HepG2 (cell line): Measurements from ENCODE around the gene IFT27. TPM values are rescaled to one million over a fixed set of nuclear protein-coding genes. Genes with fewer than 3 reads are reported as not detected.

Experiments used
- ATAC-seq: fragments of 200-7000 bp; cut with Tn5 transposase; 3 replicates; pipeline ENCODE4 v1.9.1; 2020; ENCODE audit warnings: mild to moderate bottlenecking, moderate library complexity
- BruUV-seq: library from RNA; stranded (reverse); fragments of 400-500 nt; replicated peaks from 2 replicates; lab custom pipeline; 2021; lab: Mats Ljungman, UMichigan
- CTCF ChIA-PET: fragments of 300-600 bp; formaldehyde crosslinking; extraction: SDS; loops from one replicate; lab custom pipeline; 2021; ENCODE audit warnings: low total read pairs, inconsistent platforms, low intra/inter-chr PET ratio; lab: Yijun Ruan, JAX
- POLR2A ChIA-PET: fragments of 350-600 bp; sonication (Branson Sonifier 250); formaldehyde crosslinking; loops from one replicate; lab custom pipeline; 2020; ENCODE audit warnings: antibody characterized with exemption, inconsistent platforms; lab: Yijun Ruan, JAX
- DNase-seq: peaks from one replicate; pipeline ENCODE4 v3.0.0-alpha.2; 2015; ENCODE audit warnings: low spot score
- FAIRE-seq: peaks from 3 replicates; lab custom pipeline; 2011; peaks lifted over from hg19 to GRCh38; lab: Jason Lieb, UNC
- H2AFZ ChIP-seq: one replicate; pipeline ENCODE4 v1.6.1; 2011; ENCODE audit warnings: low read length, inconsistent platforms
- H3K27ac ChIP-seq: fragments of 300-600 bp; 3 replicates; pipeline ENCODE4 v1.8.0; 2011; ENCODE audit warnings: mixed run types, mild to moderate bottlenecking, mixed read lengths, low read length, inconsistent platforms; ENCODE audit not compliant: insufficient read depth; ENCODE audit errors: extremely low read length
- H3K27me3 ChIP-seq, 2 experiments: fragments of 200-600 bp in 1 of 2; 2 replicates in 1 of 2; 3 replicates in 1 of 2; pipeline versions ENCODE4 v1.6.0 to v1.8.0; 2011; ENCODE audit warnings: low read length in 2 of 2, mild to moderate bottlenecking in 2 of 2, moderate library complexity in 2 of 2, inconsistent platforms in 1 of 2; ENCODE audit not compliant: insufficient read depth in 2 of 2, control insufficient read depth in 1 of 2
- H3K36me3 ChIP-seq, 2 experiments: fragments of 200-600 bp in 1 of 2; replicated peaks in 1 of 2; 2 replicates in 1 of 2; 3 replicates in 1 of 2; pipeline versions ENCODE4 v1.5.1 to v1.8.0; 2011; ENCODE audit warnings: low read length in 2 of 2, inconsistent platforms in 1 of 2; ENCODE audit not compliant: insufficient read depth in 2 of 2, control insufficient read depth in 1 of 2
- H3K4me1 ChIP-seq: 2 replicates; pipeline ENCODE4 v1.5.1; 2012; ENCODE audit warnings: low read length, inconsistent platforms; ENCODE audit not compliant: insufficient read depth
- H3K4me2 ChIP-seq: 2 replicates; pipeline ENCODE4 v1.6.0; 2011; ENCODE audit warnings: low read depth, low read length, inconsistent platforms
- H3K4me3 ChIP-seq, 3 experiments: fragments of 200-600 bp in 1 of 3; sonication (generic), shearing (Covaris generic) in 1 of 3; replicated peaks in 1 of 3; 2 replicates each; pipeline ENCODE4 v1.5.1; 2011 to 2016; ENCODE audit warnings: low read length in 3 of 3, inconsistent platforms in 2 of 3, low read depth in 2 of 3, mild to moderate bottlenecking in 2 of 3, control low read depth in 1 of 3, mixed read lengths in 1 of 3; ENCODE audit not compliant: insufficient read depth in 1 of 3
- H3K79me2 ChIP-seq: one replicate; pipeline ENCODE4 v1.6.1; 2011; ENCODE audit warnings: low read length, inconsistent platforms; ENCODE audit not compliant: insufficient read depth
- H3K9ac ChIP-seq: 2 replicates; pipeline ENCODE4 v1.6.0; 2011; ENCODE audit warnings: mild to moderate bottlenecking, low read depth, low read length, inconsistent platforms; ENCODE audit not compliant: insufficient read depth
- H3K9me3 ChIP-seq: 2 replicates; pipeline ENCODE4 v1.5.1; 2012; ENCODE audit warnings: mild to moderate bottlenecking, low read length
- H4K20me1 ChIP-seq: 2 replicates; pipeline ENCODE4 v1.6.0; 2011; ENCODE audit warnings: inconsistent platforms, mild to moderate bottlenecking, low read length, moderate library complexity; ENCODE audit not compliant: insufficient read depth
- MZF1 ChIP-seq: sonication (generic); formaldehyde crosslinking; IDR thresholded peaks from 2 replicates; pipeline ENCODE4 v1.8.1; 2023; ENCODE audit warnings: mild to moderate bottlenecking, missing genetic modification reagents, borderline replicate concordance
- WGBS: methylation state at CpG from one replicate; pipeline ENCODE4 v1.1.6; 2017; ENCODE audit warnings: low lambda C conversion rate; 5-methylcytosine and 5-hydroxymethylcytosine counted together
- in situ Hi-C: cut with HindIII; loops from 2 replicates; pipeline ENCODE4 v1.10.0; 2017; ENCODE audit warnings: low pct_unique_long_range_greater_than_20kb; ENCODE audit not compliant: extremely low pct_ligation_motif_present
- intact Hi-C: fragments of 100-400 bp; cut with micrococcal nuclease; formaldehyde crosslinking; loops from one replicate; pipeline ENCODE4 v1.10.0; 2022; ENCODE audit not compliant: unreplicated experiment
- polyA plus RNA-seq, 8 experiments: library from polyadenylated mRNA; depleted of rRNA in 3 of 8; stranded (reverse) in 7 of 8; unstranded in 1 of 8; fragments of >200 nt; fragmentation: Illumina TruSeq in 4 of 8; extraction: Trizol in 4 of 8; gene quantifications; 2 replicates each; pipeline versions ENCODE4 v1.2.1 to v1.2.3, GENCODE V29; 2011 to 2016; ENCODE audit warnings: low read depth in 4 of 8, missing spikeins in 1 of 8, mixed read lengths in 1 of 8; ENCODE audit not compliant: insufficient read depth in 1 of 8
- total RNA-seq, 5 experiments: library from RNA; depleted of rRNA; stranded (reverse); fragments of >200 nt; fragmentation: Illumina TruSeq; extraction: Trizol; gene quantifications; 2 replicates each; pipeline ENCODE4 v1.2.3, GENCODE V29; 2016; ENCODE audit warnings: low read depth in 1 of 5
- TF ChIP-seq, protein P1 (sequence below): sonication (generic); formaldehyde crosslinking; IDR thresholded peaks from 2 replicates; pipeline ENCODE4 v1.9.0; 2021; ENCODE audit warnings: mild to moderate bottlenecking, missing genetic modification reagents

Gene IFT27
- total and polyA plus RNA-seq, 2 of the 13 experiments (the other 11 are each of a cell fraction or from before 2014, with no cell fraction given), result 0.25 to 0.33 TPM

DNA sequence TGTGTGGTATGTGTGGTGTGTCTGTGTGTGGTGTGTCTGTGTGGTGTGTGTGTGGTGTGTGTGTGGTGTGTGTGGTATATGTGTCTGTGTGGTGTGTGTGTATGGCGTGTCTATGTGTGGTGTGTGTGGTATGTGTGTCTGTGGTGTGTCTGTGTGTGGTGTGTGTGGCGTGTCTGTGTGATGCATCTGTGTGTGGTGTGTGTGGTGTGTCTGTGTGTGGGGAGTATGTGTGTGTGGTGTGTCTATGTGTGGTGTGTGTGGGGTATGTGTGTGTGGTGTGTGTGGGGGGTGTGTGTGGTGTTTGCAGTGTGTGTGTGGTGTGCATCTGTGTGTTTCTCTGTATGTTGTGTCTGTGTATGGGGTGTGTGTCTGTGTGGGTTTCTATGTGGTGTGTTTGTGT lies 48.7 kb upstream of the IFT27 start:
- POLR2A ChIA-PET, result no interaction called here

More for the DNA sequence above, 48.7 kb upstream of the IFT27 start:
- Histone ChIP-seq H3K9ac (no peak overlapping the region), H3K4me1 (peaks cover under 1% of the 10 kb centered on the region; the same call in 1 of the 2 replicates), H3K79me2 (no peaks in the 10 kb centered on the region), H3K27ac (no peak overlapping the region), H3K27me3 (peaks cover 2 to 22% of the 10 kb centered on the region in 2 experiments; a peak in 3 of 5 replicates), H3K36me3 (no peaks in the 10 kb centered on the region), H2AFZ (no peak overlapping the region), H3K9me3 (no peaks in the 10 kb centered on the region), H3K4me3 (no peak overlapping the region), H3K4me2 (no peak overlapping the region), H4K20me1 (no peaks in the 10 kb centered on the region)
- FAIRE-seq (no peak), DNase-seq (no peak), ATAC-seq (no peak)
- TF ChIP-seq MZF1, result no peak
- TF ChIP-seq, protein P1, sequence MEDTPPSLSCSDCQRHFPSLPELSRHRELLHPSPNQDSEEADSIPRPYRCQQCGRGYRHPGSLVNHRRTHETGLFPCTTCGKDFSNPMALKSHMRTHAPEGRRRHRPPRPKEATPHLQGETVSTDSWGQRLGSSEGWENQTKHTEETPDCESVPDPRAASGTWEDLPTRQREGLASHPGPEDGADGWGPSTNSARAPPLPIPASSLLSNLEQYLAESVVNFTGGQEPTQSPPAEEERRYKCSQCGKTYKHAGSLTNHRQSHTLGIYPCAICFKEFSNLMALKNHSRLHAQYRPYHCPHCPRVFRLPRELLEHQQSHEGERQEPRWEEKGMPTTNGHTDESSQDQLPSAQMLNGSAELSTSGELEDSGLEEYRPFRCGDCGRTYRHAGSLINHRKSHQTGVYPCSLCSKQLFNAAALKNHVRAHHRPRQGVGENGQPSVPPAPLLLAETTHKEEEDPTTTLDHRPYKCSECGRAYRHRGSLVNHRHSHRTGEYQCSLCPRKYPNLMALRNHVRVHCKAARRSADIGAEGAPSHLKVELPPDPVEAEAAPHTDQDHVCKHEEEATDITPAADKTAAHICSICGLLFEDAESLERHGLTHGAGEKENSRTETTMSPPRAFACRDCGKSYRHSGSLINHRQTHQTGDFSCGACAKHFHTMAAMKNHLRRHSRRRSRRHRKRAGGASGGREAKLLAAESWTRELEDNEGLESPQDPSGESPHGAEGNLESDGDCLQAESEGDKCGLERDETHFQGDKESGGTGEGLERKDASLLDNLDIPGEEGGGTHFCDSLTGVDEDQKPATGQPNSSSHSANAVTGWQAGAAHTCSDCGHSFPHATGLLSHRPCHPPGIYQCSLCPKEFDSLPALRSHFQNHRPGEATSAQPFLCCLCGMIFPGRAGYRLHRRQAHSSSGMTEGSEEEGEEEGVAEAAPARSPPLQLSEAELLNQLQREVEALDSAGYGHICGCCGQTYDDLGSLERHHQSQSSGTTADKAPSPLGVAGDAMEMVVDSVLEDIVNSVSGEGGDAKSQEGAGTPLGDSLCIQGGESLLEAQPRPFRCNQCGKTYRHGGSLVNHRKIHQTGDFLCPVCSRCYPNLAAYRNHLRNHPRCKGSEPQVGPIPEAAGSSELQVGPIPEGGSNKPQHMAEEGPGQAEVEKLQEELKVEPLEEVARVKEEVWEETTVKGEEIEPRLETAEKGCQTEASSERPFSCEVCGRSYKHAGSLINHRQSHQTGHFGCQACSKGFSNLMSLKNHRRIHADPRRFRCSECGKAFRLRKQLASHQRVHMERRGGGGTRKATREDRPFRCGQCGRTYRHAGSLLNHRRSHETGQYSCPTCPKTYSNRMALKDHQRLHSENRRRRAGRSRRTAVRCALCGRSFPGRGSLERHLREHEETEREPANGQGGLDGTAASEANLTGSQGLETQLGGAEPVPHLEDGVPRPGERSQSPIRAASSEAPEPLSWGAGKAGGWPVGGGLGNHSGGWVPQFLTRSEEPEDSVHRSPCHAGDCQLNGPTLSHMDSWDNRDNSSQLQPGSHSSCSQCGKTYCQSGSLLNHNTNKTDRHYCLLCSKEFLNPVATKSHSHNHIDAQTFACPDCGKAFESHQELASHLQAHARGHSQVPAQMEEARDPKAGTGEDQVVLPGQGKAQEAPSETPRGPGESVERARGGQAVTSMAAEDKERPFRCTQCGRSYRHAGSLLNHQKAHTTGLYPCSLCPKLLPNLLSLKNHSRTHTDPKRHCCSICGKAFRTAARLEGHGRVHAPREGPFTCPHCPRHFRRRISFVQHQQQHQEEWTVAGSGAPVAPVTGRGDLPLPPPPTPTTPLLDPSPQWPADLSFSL (CRISPR knock-in tag), result peak; percentile 33; the same call in 1 of the 2 replicates
- CTCF ChIA-PET, result no interaction called here
- no TSS peak for BruUV-seq
- intact Hi-C loops (no loop called here), in situ Hi-C loops (no loop called here)
- 29% methylated on average over 2 of the region's 2 CpGs for whole genome bisulfite sequencing
